GM21526 (cell line): ENCODE measurements around the gene PHKG2.

Experiments
- ATAC-seq: cut with Tn5 transposase; IDR thresholded peaks from one replicate; pipeline ENCODE4 v1.9.1; 2021; ENCODE audit warnings: moderate library complexity; ENCODE audit not compliant: unreplicated experiment, low FRiP score

The PHKG2 gene

DNA sequence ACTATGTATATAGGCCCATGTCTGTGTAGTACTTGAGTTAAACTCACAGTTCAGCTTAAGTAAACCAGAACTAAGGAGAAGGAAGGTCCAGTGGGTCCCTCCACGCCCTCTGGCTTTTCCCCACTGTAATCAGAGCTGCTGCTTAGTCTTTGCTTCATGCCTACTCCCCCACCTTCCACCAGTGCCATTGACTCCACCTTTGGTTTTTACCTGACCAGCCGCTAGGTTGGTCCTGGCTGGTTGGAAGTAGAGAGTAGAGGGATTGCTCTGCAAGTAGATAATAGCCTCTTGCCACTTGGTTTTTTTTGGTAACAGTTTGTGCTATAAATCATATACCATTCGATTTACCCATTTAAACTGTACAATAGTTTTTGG is 22.8 kb upstream of the PHKG2 start:
- ATAC-seq = no peak

DNA sequence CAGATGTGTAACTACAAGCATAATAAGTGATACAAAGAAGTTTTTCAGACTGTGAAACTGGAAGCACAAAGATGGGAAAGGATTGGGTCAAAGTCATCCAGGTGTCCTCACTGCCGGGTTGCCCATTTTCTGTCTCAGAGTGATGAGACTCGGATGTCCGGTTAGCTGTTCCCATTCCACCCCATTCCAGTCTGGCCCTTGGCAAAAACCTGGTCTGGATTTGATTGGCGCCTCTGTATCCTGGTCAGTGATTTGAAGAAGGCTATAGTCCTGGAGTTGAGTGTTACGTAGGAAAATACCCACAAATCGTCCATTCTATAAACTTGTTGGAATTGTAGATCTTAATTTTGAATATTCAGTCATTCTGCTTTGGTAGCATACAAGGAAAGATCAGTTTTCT is 19.9 kb upstream of the PHKG2 start:
- ATAC-seq = no peak

DNA sequence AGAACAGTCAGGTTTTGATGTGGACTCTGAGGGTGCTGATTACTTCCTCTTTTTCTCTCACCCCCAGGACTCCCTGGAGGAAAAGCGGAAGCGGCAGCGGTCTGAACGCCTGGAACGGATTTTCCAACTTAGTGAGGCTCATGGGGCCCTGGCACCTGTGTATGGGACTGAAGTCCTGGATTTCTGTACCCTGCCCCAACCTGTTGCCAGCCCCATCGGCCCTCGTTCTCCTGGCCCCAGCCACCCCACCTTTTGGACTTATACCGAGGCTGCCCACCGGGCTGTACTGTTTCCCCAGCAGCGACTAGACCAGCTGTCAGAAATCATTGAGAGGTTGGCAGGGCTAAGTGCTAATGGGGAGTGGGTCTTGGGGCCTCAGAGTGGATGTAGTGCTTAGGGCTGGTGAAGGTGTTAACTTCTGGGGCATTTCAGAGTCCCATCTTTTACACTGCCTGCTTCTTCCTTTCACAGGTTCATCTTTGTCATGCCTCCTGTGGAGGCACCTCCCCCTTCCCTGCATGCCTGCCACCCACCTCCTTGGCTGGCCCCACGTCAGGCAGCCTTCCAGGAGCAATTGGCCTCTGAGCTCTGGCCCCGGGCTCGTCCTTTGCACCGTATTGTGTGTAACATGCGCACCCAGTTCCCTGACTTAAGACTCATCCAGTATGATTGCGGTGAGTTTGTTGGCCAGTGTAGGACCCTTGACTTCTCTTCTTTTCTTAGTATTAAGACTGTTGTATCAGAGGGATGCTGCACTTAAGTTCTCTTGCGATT is 19.1 kb upstream of the PHKG2 start:
- ATAC-seq = no peak

- no peak for ATAC-seq
These were observed 16.8 kb upstream of the PHKG2 start for GRCh38 chr16:30731411-30731810.

DNA sequence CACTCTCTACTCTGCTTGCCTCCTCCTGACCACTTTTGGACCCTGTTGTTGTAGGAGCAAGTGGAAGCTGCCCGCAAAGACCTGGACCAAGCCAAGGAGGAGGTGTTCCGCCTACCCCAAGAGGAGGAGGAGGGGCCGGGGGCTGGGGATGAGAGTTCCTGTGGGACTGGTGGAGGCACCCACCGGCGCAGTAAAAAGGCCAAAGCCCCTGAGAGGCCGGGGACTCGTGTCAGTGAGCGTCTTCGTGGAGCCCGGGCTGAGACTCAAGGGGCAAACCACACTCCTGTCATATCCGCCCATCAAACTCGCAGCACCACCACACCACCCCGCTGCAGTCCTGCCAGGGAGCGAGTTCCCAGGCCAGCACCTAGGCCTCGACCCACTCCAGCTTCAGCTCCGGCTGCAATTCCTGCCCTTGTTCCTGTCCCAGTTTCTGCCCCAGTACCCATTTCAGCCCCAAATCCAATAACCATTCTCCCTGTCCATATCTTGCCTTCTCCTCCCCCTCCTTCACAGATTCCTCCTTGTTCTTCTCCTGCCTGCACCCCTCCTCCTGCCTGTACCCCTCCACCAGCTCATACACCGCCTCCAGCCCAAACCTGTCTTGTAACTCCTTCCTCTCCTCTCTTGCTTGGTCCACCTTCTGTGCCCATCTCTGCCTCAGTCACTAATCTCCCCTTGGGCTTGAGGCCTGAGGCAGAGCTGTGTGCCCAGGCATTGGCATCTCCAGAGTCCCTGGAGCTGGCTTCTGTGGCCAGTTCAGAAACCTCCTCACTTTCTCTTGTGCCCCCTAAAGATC is 11.0 kb upstream of the PHKG2 start:
- ATAC-seq = no peak

GRCh38 chr16:30737794-30738648 is 10.2 kb upstream of the PHKG2 start:
- ATAC-seq = no peak

DNA sequence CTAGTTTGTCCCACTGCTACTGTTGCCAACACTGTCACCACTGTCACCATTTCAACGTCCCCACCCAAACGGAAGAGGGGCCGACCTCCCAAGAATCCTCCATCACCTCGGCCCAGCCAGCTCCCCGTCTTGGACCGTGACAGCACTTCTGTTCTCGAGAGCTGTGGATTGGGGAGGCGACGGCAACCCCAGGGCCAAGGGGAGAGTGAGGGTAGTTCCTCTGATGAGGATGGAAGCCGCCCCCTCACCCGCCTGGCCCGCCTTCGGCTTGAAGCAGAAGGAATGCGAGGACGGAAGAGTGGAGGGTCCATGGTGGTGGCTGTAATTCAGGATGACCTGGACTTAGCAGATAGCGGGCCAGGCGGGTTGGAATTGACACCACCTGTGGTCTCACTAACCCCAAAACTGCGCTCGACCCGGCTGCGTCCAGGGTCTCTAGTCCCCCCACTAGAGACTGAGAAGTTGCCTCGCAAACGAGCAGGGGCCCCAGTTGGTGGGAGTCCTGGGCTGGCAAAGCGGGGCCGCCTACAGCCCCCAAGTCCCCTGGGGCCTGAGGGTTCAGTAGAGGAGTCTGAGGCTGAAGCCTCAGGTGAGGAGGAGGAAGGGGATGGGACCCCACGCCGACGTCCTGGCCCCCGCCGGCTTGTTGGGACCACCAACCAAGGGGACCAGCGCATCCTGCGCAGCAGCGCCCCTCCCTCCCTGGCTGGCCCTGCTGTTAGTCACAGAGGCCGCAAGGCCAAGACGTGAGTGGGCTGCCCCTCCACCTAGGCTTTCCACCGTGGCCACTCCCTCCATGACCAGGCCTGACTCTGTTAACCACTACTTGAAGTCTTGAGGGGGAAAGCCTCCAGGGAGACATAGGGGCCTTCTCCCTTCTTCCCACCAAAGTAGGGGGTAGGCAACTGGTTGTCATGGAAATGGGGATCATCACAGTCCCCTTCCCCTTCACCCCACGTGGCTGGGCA is 9.0 kb upstream of the PHKG2 start:
- ATAC-seq = no peak

GRCh38 chr16:30740364-30741251 is 7.6 kb upstream of the PHKG2 start:
- ATAC-seq = no peak

DNA sequence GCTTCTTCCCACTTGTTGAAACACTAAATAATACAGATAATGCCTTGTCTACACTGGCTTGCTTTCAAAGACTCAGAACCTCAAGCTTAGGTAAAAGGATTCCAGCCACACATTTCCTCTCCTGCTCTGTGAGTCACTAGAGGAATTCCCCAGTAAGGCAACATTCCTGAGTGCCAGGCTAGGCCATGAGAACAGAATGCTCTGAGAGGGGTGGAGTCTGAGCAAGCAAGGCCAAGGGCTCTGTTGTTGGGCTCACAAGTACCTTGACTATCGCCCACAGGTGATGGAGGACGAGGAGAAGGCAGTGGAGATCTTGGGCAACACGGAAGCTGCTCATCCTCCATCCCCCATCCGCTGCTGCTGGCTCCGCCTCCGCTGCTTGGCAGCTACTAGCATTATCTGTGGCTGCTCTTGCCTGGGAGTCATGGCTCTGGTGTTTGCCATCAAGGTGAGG is 6.7 kb upstream of the PHKG2 start:
- no peak for ATAC-seq

DNA sequence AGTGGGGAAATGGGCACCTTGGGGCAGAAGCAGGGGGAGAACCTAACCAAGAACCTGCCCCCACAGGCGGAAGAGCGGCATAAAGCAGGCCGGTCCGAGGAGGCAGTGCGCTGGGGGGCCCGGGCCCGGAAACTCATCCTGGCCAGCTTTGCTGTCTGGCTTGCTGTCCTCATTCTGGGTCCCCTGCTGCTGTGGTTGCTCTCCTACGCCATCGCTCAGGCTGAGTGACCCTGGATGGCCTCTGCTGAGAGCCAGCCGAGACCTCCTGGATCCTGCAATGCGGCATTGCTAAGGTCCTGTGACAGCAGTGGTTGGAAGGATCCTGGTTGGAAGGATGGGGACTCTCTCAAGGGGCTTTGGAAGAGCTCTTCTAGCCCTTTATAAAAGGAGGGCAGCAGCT is 4.5 kb upstream of the PHKG2 start:
- ATAC-seq = no peak

- ATAC-seq = no peak
These were observed 4.0 kb upstream of the PHKG2 start for GRCh38 chr16:30744183-30744582.

- no peak for ATAC-seq
These were observed 3.1 kb upstream of the PHKG2 start for GRCh38 chr16:30745082-30745481.

GRCh38 chr16:30746638-30747175 is 1.5 kb upstream of the PHKG2 start:
- ATAC-seq = no peak

DNA sequence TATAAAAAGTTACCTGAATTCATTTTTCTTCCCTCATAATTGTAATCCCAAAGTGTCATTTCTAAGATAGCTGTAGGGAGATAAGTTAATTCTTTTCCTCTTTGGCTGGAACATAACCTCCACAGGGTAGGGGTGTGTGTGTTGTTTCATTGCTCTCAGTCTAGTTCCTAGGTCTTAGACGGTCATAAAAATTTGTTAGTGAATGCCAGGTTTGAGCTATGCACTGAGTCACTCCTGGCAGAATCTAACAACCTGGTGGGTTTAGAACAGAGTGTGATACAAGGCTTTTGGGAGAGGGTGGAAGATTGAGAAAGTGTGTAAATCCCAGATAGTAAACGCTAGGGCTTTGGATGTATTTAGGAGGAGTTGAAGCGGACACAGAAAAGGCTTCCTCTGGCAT is 894 bp upstream of the PHKG2 start:
- no peak for ATAC-seq

DNA sequence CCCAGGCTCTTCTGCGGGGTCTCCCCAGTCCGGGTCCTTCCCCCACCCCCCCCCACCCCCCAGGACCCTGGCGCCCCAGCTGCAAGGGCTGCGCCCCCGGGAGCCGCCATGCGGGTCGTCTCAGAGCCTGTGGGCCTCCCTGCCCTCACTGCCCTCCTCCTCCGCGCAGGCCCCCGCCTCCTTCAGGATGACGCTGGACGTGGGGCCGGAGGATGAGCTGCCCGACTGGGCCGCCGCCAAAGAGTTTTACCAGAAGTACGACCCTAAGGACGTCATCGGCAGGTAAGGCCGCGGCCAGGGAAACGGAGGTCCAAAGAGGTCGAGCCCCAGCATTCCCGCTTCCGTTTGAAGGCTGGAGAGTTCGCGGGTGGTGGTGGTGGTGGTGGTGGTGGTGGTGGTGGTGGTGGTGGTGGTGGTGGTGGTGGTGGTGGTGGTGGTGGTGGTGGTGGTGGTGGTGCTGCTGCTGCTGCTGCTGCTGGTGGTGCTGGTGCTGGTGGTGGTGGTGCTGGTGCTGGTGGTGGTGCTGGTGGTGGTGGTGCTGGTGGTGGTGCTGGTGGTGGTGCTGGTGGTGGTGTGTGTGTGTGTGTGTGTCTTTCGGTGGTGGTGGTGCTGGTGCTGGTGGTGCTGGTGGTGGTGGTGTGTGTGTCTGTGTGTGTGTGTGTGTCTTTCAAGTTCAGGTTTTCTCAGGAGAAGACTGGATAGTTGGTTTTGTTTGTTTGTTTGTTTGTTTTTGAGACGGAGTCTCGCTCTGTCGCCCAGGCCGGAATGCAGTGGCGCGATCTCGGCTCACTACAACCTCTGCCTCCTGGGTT is 615 bp downstream of the PHKG2 start:
- ATAC-seq = peak; percentile 13

DNA sequence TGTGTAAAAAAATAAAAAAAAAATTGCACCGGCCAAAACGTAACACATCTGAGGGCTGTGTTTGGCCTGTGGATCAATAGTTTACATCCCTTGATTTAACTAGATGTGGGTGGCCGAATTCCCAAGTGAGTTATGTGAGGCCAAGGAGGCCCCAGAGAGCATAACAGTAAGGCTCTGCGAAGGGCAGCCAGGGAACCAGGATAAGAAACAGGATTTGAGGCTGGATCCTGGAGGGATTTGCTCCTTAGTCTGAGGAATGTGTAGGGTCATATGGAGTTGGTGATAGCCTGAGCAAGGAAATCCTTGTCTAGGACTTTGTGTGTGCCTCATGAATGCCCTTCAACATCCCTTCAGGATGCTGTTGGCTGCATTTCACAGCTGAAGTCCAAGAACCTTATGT is 2.0 kb downstream of the PHKG2 start:
- no peak for ATAC-seq

GRCh38 chr16:30750876-30751465 is 2.7 kb downstream of the PHKG2 start:
- ATAC-seq = no peak
